ENCODE results near the gene ZBTB46.
"Not testable (repeated sequence)": the region's sequence is repeated elsewhere in the genome, so short reads cannot be mapped to it uniquely, and the experiment has no call there.

Gene ZBTB46

DNA sequence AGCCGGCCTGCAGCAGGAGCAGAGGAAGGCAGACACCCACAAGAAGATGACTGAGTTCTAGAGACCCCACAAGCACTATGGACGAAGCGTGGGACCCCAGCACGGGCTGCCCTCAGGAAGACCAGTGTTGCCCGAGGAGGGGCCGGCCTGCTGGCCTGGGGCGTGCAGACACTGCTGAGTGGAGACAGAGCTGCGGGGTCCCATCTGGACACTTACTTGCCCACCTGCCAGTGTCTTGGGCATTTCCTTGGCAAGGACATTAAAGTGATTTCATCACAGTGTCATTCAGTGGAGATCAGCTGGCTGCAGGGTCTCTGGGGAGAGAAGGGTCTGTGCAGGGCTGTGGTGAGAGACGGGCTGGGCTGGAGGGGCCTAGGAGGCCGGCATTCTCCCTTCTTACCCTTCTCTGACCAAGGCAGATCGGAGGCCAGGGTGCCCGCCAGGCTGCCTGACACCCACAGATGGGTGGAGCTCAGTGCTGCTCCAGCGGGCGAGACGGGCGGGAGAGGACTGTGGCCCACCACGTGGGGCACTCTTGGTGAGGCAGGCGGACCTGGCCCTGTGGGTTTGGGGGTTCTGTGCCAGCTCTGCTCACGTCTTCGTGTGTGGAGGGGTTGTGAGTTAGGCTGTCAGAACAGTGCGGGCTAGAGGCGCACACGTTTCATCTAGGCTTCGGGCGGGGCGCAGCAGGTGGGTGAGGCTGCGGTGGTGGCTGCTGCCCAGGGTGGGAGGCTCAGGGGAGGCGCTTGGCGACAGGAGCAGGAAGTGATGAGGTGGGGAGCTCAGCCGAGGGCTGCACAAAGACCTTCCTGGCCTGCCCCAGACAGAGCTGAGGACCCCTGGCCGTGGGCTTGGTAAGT lies 95.0 kb downstream of the ZBTB46 start, which contains the start of gene LIME1:
TSS of gene LIME1 (plus strand) at position 806 of the 860 bp plus-strand sequence. CDS start 886 bp downstream, outside the sequence.
- peak; percentile 64 to 72 for DNase-seq (ENCODE audit: low read depth in 2 of 2)

DNA sequence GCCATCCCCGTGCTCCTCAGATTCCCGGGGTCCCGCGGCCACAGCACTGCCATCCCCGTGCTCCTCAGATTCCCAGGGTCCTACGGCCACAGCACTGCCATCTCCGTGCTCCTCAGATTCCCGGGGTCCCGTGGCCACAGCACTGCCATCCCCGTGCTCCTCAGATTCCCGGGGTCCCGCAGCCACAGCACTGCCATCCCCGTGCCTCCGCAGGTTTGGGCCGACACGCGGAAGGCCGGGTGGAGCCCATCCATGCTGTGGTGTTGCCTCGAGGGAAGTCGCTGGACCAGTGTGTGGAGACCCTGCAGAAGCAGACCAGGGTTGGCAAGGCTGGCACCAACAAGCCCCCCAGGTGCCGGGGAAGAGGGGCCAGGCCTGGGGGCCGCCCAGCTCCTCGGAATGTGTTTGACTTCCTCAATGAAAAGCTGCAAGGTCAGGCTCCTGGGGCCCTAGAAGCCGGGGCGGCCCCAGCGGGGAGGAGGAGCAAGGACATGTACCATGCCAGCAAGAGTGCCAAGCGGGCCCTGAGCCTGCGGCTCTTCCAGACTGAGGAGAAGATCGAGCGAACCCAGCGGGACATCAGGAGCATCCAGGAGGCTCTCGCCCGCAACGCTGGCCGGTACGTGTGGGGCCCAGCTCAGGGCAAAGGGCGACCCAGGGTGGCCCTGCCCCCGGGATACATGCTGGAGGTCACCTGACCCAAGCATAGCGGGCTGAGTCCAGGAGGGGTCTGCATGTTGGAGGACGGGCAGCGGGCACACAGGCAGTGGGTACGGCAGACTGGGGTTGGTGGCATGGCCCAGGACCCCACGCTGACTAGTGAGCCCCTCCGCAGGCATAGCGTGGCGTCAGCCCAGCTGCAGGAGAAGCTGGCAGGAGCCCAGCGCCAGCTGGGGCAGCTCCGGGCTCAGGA lies 95.9 kb downstream of the ZBTB46 start:
- DNase-seq (ENCODE audit: low read depth in 2 of 2): no peak

DNA sequence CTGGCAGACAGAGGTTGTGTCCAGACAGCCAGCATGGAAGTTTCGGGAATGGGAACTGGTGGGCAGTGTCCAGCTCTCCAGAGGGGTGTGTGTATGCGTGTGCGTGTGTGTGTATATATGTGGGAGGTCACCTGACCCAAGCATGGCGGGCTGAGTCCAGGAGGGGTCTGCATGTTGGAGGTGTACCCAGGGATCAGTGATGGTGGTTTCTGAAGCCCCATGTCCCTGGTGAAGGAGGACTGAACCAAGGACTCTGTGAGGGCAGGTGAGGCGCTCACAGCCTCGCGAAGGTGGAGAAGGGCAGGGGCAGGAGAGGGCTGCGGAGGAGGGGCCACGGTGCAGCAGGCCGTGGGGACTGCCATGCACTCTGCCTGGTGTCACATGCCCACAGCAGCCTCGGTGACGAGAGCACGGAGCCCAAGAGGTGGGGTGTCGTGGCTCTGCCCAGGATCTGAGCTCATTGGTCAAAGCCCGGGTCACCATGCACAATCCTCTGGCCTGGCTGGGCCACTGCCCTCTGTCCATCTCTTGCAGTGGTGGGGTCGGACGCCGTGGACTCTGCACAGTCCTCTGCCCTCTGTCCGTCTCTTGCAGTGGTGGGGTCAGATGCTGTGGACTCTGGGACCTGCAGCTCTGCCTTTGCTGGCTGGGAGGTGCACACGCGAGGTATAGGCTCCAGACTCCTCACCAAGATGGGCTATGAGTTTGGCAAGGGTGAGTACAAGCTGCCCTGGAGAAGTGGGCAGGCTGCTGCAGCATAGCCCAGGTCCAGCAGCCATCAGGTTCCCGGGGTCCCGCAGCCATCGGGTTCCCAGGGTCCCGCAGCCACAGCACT lies 96.7 kb downstream of the ZBTB46 start:
- no peak for DNase-seq (ENCODE audit: low read depth in 2 of 2)

DNA sequence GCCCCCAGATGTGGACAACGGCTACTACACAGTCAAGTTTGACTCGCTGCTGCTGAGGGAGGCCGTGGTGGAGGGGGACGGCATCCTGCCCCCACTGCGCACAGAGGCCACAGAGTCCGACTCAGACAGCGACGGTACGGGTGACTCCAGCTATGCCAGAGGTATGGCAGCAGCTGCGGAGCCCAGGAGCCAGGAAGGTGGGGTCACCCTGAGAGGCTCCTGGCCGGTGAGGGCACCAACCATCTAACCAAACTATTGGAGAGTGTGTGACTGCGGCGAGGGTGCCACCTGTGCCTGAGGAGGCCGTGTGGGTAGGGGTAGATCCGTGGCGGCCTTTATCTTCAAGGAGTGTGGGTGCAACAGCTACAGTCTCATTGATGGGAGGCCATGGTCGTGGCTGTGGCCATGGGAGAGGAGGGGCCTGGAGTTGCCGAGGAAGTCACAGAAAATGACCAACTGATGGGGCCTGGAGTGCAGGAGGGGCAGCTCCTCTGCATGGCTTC lies 97.4 kb downstream of the ZBTB46 start:
- DNase-seq (ENCODE audit: low read depth in 2 of 2): no peak

DNA sequence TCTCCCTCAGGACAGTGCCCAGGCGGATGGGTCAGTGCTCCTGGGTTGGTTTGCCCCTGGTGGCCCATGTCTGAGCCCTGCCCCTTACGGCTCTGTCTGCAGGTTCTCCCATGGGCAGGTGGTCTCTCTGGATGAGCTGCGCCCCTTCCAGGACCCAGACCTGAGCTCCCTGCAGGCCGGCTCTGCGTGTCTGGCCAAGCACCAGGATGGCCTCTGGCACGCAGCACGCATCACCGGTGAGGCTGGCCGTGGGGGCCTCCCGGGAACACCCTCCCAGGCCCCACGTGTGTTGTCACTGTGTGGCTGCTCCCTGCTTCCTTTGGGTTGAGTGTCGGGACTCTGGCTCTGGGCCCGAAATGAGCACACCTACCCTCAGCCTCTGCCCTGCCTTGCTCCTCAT lies 97.9 kb downstream of the ZBTB46 start:
- DNase-seq (ENCODE audit: low read depth in 2 of 2): no peak

DNA sequence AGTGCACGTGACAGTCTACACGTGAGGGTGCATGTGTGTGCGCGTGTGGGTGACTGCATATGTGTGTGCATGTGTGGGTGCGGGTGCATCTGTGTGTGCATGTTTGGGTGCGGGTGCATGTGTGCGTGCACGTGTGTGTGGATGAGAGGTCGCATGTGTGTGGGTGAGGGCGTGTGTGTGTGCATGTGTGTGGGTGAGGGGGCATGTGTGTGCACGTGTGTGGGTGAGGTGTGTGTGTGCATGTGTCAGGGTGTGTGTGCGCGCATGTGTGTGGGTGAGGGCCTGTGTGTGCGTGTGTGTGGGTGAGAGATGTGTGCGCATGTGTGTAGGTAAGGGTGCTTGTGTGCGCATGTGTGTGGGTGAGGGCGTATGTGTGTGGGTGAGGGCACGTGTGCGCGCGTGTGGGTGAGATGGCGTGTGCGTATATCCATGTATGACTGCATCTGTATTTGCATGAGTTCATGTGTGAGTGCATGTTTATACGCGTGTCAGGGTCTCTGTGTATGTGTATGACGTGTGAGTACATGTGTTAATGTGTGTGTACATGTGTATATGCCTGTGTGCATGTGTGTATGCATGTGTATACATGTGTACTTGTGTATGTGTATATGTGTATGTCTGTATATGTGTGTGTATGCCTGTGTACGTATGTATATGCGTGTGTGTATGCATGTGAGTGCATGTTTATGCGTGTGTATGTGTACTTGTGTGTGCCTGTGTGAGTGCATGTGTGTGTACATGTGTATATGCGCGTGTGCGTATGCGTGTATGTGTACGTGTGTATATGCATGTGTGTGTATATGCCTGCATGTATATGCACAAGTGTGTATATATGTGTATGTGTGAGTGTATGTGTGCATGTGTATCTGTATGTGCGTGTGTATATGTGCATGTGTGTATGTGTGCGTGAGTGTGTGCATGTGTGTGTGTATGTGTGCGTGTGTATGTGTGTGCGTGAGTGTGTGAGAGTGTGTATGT lies 98.7 kb downstream of the ZBTB46 start:
- no peak for DNase-seq (ENCODE audit: low read depth in 2 of 2)

DNA sequence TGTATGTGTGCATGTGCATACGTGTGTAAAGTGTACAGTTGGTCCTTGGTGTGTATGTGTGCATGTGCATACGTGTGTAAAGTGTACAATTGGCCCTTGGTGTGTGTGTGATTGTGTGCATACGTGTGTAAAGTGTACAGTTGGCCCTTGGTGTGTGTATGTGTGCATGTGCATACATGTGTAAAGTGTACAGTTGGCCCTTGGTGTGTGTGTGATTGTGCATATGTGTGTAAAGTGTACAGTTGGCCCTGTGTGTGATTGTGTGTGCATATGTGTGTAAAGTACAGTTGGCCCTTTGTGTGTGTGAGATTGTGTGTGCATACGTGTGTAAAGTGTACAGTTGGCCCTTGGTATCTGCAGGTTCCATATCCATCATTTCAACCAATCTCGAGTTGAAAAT lies 99.7 kb downstream of the ZBTB46 start:
- no peak for DNase-seq (ENCODE audit: low read depth in 2 of 2)

DNA sequence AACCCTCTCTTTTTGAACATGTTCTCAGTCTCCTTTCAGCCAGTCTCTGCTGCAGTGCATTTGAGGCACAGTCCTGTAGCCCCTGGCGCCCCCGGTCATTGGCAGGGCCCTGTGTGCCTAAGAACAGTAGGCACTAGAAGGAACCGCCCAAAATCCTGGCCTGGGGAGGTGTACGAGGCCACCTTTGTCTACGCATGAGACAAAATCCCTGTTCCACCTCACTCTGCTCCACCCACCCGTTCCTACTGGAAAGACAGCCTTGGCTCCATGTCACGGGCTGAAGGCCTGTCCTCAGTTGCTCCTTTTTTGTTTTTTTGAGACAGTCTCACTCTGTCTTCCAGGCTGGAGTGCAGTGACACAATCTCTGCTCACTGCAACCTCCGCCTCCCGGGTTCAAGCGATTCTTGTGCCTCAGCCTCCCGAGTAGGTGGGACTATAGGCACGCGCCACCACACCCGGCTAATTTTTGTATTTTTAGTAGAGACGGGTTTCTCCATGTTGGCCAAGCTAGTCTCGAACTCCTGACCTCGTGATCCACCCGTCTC lies 100.8 kb downstream of the ZBTB46 start:
- not testable (repeated sequence) for DNase-seq (ENCODE audit: low read depth in 2 of 2)

DNA sequence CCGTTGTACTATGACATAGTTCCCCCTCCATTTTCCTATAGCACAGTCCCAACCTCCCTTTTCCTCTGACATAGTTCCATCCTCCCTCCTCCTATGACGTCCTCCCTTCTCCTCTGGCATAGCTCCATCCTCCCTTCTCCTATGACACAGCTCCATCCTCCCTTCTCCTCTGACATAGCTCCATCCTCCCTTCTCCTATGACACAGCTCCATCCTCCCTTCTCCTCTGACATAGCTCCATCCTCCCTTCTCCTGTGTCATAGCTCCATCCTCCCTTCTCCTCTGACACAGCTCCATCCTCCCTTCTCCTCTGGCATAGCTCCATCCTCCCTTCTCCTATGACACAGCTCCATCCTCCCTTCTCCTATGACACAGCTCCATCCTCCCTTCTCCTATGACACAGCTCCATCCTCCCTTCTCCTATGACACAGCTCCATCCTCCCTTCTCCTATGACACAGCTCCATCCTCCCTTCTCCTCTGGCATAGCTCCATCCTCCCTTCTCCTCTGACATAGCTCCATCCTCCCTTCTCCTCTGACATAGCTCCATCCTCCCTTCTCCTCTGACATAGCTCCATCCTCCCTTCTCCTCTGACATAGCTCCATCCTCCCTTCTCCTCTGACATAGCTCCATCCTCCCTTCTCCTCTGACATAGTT lies 108.0 kb downstream of the ZBTB46 start:
- not testable (repeated sequence) for DNase-seq (ENCODE audit: low read depth in 2 of 2)

DNA sequence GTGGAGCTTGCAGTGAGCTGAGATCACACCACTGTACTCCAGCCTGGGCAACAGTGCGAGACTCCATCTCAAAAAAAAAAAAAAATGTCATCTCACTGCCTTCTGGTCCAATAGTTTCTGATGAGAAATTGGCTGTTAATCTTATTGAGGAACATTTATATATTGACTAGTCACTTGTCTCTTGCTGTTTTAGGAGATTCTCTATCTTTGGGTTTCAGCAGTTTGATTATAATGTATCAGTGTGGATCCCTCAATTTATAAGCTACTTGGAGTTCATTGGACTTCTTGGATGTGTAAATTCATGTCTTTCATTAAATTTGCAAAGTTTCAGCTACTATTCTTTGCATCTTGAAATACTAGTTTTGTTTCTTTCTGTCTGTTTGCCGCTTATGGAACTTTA lies 112.1 kb downstream of the ZBTB46 start:
- no peak for DNase-seq (ENCODE audit: low read depth in 2 of 2)

DNA sequence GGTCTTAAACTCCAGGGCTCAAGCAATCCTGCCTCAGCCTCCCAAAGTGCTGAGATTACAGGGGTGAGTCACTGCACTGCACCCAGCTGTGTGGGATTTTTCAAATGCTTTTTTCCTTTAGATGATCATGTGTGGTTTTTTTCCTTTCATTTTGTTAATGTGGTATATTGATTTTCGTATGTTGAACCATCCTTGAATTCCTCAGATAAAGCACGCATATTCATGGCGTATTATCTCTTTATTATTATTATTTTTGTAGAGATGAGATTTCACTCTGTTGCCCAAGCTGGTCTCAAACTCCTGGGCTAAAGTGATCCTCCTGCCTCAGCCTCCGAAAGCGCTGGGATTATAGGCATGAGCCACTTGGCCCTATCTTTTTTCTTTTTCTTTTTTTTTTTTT lies 116.2 kb downstream of the ZBTB46 start:
- no peak for DNase-seq (ENCODE audit: low read depth in 2 of 2)

DNA sequence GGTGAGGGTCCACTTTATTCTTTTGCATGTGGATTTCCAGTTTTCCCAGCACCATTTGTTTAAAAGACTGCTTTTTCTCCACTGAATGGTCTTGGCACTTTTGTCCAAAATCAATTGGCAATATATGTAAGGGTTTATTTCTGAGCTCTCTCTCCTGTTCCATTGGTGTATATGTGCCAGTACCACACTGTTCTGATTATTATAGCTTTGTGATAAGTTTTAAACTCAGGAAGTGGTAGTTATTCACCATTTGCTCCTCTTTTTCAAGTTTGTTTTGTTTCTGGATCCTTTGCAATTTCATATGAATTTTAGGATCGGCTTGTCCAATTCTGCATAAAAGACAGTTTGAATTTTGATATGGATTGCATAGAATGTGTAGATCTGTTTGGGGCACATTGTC lies 118.9 kb downstream of the ZBTB46 start:
- no peak for DNase-seq (ENCODE audit: low read depth in 2 of 2)

DNA sequence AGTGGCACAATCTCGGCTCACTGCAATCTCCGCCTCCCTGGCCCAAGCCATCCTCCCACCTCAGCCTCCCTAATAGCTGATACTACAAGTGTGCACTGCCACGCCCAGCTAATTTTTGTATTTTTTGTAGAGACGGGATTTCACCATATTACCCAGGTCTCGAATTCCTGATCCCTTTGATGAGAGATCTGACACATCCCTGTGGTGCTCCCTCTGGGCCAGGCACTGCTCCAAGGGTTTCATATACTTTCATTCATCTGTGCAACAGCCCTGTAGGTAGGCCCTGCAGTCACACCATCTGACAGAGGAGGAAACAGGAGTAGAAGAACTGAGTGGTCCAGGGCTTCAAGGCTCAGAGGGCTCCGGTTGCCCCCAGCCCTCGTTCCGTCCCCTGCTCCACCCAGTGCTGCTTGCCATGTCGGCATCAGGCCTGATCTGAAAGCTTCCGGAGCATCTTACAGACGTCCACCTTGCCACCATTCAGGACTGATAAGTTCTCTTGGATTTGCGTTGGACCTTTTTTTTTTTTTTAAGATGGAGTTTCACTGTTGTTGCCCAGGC lies 119.9 kb downstream of the ZBTB46 start:
- no peak for DNase-seq (ENCODE audit: low read depth in 2 of 2)

DNA sequence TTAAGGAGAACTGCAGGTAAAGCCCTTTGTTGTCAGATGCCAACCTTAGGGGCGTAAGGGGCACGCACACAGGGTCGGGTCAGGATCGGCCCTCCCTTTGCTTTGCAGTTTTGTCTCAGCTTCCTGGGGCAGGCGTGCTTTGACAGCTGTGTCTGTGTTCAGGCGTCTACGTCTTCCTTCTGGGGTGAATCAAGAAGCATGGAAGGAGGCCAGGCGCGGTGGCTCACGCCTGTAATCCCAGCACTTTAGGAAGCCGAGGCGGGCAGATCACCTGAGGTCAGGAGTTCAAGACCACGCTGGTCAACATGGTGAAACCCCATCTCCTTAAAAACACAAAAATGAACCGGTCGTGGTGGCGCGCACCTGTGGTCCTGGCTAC lies 121.9 kb downstream of the ZBTB46 start:
- DNase-seq (ENCODE audit: low read depth in 2 of 2): no peak

DNA sequence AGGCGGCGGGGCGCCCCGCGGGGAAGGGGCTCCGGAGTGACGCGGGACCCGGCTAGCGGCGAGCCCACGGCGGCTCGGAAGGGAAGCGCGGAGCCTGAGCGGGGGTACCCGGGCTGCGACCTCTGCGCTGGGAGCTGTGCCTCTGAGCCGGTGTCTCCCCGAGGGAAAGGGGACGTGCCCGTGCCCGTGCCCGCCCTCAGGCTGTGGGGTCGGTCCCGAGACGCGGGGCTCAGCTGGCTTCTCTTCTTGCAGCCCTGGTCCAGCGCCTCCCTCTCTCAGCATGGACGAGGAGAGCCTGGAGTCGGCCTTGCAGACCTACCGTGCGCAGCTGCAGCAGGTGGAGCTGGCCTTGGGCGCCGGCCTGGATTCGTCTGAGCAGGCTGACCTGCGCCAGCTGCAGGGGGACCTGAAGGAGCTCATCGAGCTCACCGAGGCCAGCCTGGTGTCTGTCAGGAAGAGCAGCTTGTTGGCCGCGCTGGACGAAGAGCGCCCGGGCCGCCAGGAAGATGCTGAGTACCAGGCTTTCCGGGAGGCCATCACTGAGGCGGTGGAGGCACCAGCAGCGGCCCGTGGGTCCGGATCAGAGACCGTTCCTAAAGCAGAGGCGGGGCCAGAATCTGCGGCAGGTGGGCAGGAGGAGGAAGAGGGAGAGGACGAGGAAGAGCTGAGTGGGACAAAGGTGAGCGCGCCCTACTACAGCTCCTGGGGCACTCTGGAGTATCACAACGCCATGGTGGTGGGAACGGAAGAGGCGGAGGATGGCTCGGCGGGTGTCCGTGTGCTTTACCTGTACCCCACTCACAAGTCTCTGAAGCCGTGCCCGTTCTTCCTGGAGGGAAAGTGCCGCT lies 122.5 kb downstream of the ZBTB46 start:
- no peak for DNase-seq (ENCODE audit: low read depth in 2 of 2)

DNA sequence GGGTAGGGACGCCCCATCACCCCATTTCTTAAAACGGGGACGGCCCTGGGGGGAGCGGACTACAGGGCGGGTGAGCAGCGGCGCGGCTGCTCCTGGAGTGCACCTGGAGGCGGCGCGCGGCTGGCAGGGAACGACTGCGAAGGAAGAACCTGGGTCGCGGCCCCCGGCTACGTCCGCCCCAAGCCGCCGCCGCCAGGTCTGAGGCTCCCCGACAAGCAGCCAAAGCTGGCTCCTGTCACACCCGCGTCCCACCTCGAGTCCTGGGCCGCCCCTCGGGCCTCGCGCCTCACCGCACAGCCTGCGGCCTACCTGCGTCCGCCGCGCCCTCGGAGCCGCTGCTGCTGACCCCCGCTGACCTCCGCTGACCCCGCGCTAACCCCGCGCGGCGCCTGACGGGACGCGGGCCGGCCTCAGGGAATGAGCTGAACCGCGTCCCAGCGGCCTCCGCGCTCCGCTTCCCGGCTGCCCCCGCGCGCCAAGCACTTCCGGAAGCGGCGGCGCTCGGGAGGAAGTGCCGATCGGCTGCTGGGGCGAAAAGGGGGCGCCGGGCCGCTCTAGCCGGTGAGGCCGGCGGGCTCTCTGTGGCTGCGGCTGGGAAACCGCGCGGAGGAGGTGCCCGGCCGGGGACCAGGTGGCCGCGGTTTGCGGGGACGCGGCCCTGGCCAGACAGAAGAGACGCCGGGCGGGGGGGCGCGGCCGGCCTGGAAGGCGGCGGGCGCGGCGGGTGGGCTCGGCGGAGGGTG lies 123.3 kb downstream of the ZBTB46 start, which contains the start of the genes ARFRP1 and ZGPAT:
TSS of gene ARFRP1 (minus strand) at position 419 of the 743 bp plus-strand sequence. CDS start 885 bp downstream, outside the sequence.
TSS of gene ZGPAT (plus strand) at position 482 of the 743 bp plus-strand sequence. CDS start 542 bp downstream, outside the sequence.
- DNase-seq (ENCODE audit: low read depth in 2 of 2): peak; percentile 65 to 86

All from stimulated activated CD8-positive, alpha-beta memory T cell treated with anti-CD3 and anti-CD28 coated beads, Interleukin-7, amount 100 ng/mL, for 4 hours (primary cell).